NOMO-1 (cell line): ENCODE results near the gene STRA8.

Experiments
- DNase-seq, 2 experiments: peaks; one replicate each; lab custom pipeline; 2025; ENCODE audit not compliant: unreplicated experiment in 2 of 2; lab: John Stamatoyannopoulos, UW

STRA8 gene

DNA sequence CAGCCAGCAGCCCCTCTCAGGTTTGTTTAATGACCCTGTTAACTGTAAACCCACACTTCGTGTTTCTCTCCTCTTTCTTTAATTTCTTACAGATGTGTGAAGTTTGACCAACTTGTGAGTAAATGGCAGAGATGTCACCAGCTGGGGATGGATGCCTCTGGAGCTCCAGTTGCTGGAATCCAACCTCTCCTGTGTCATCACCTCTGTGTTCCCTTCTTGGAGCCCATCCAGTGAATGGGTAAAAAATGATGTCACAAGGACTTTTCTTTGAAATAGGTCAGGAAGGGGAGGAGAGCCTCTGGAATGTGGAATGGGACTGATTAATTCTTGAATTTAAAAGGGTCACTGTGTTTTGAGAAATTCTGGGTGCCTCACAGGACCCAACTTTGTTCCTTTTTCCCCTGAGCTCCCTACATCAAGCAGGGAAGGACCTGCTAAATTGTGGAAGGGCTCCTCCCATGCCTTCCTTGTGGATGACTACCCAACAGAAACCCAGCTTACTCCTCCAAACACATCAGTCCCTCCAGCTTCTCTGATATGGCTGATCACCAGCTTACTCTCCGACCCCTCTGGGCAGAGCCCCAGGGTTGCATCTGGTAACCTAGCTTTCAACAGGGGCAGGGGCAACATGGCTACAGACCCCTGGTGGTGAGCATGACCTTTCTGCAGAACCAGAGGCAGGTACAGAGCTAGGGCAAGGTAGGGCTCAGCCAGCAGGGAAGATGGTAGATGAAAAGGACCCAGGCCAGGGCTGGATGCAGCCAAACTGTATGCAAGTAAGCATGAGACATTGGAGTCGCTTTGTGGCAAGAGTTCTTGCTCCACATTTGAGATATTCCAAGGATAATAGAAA is 67.5 kb downstream of the STRA8 start:
- no peak for DNase-seq
